GM23248 (cell line): ENCODE measurements around the gene NALCN.

ENCODE experiments used
- EZH2 ChIP-seq: fragments of 200-600 bp; sonication (generic); IDR thresholded peaks from 2 replicates; pipeline ENCODE4 v1.6.1; 2018; ENCODE audit warnings: antibody characterized with exemption, mild to moderate bottlenecking; ENCODE audit not compliant: insufficient read depth, poor library complexity, severe bottlenecking
- EZH2phosphoT487 ChIP-seq: fragments of 200-600 bp; sonication (generic); IDR thresholded peaks from 2 replicates; pipeline ENCODE4 v1.6.1; 2018; ENCODE audit warnings: antibody characterized with exemption, moderate library complexity, mild to moderate bottlenecking, low read depth; ENCODE audit not compliant: insufficient read depth

DNA sequence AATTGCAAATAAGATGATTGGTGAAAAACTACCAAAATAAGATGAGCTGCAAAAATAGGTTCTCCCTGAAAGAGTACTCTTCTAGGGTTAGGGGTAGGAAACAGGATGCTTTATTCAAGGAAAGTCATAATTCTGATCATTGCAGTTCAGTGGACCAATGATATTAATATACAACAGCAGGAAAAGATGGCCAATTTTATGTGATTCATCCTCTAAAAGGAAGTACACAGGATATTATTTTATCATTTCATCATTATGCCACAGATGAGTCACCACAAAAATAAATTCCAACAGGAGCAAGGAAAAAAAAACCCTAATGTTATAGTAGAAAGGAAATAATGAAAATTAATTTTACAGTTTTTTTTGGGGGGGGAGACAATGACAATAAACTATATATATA, 205.0 kb downstream of the NALCN start:
- TF ChIP-seq EZH2: no peak
- no peak for TF ChIP-seq EZH2phosphoT487
